Ishikawa (cell line): ENCODE measurements around the gene THAP6.

Source experiments
- CEBPB ChIP-seq: IDR thresholded peaks from 2 replicates; pipeline ENCODE4 v1.6.1; 2012
- CREB1 ChIP-seq: IDR thresholded peaks from 2 replicates; pipeline ENCODE4 v1.6.1; 2012; ENCODE audit warnings: low read depth
- EGR1 ChIP-seq: IDR thresholded peaks from 2 replicates; pipeline ENCODE4 v1.6.1; 2012
- EP300 ChIP-seq: IDR thresholded peaks from 2 replicates; pipeline ENCODE4 v1.6.1; 2012; ENCODE audit warnings: borderline replicate concordance
- RAD21 ChIP-seq: IDR thresholded peaks from 2 replicates; pipeline ENCODE4 v1.6.1; 2012; ENCODE audit warnings: low read depth
- TAF1 ChIP-seq: IDR thresholded peaks from 2 replicates; pipeline ENCODE4 v1.6.1; 2012; ENCODE audit warnings: low read depth, mild to moderate bottlenecking
- TCF12 ChIP-seq: IDR thresholded peaks from 2 replicates; pipeline ENCODE4 v1.6.1; 2012; ENCODE audit warnings: low read depth
- ZBTB7A ChIP-seq: IDR thresholded peaks from 2 replicates; pipeline ENCODE4 v1.6.1; 2012; ENCODE audit warnings: low read depth
- TF ChIP-seq, protein P1 (sequence below): IDR thresholded peaks from 2 replicates; pipeline ENCODE4 v1.6.1; 2012
- TF ChIP-seq, protein P2 (sequence below): IDR thresholded peaks from 2 replicates; pipeline ENCODE4 v1.6.1; 2012
- TF ChIP-seq, protein P3 (sequence below): IDR thresholded peaks from 2 replicates; pipeline ENCODE4 v1.6.1; 2012; ENCODE audit warnings: low read depth, mild to moderate bottlenecking

DNA sequence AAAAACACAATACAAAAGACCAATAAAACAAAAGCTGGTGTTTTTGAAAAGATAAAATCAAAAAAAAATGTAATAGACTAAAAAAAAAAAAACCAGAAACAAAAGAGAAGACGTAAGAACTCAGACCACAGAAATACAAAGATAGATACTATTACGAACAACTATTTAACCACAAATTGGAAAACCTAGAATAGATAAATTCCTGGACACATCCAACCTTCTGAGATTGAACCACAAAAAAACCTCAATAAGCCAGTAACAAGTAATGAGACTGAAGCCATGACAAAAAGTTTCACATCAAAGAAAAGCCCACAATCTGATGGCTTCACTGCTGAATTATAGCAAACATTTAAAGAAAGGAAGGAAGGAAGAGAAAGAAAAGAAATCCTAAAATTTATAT lies 16.2 kb upstream of the THAP6 start:
- TF ChIP-seq EGR1 (no peak), CEBPB (no peak), TCF12 (no peak), RAD21 (no peak), EP300 (no peak), TAF1 (no peak), CREB1 (no peak), ZBTB7A (no peak)
- TF ChIP-seq, protein P1, sequence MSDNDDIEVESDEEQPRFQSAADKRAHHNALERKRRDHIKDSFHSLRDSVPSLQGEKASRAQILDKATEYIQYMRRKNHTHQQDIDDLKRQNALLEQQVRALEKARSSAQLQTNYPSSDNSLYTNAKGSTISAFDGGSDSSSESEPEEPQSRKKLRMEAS: no peak
- TF ChIP-seq, protein P2, sequence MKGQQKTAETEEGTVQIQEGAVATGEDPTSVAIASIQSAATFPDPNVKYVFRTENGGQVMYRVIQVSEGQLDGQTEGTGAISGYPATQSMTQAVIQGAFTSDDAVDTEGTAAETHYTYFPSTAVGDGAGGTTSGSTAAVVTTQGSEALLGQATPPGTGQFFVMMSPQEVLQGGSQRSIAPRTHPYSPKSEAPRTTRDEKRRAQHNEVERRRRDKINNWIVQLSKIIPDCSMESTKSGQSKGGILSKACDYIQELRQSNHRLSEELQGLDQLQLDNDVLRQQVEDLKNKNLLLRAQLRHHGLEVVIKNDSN: no peak
- TF ChIP-seq, protein P3, sequence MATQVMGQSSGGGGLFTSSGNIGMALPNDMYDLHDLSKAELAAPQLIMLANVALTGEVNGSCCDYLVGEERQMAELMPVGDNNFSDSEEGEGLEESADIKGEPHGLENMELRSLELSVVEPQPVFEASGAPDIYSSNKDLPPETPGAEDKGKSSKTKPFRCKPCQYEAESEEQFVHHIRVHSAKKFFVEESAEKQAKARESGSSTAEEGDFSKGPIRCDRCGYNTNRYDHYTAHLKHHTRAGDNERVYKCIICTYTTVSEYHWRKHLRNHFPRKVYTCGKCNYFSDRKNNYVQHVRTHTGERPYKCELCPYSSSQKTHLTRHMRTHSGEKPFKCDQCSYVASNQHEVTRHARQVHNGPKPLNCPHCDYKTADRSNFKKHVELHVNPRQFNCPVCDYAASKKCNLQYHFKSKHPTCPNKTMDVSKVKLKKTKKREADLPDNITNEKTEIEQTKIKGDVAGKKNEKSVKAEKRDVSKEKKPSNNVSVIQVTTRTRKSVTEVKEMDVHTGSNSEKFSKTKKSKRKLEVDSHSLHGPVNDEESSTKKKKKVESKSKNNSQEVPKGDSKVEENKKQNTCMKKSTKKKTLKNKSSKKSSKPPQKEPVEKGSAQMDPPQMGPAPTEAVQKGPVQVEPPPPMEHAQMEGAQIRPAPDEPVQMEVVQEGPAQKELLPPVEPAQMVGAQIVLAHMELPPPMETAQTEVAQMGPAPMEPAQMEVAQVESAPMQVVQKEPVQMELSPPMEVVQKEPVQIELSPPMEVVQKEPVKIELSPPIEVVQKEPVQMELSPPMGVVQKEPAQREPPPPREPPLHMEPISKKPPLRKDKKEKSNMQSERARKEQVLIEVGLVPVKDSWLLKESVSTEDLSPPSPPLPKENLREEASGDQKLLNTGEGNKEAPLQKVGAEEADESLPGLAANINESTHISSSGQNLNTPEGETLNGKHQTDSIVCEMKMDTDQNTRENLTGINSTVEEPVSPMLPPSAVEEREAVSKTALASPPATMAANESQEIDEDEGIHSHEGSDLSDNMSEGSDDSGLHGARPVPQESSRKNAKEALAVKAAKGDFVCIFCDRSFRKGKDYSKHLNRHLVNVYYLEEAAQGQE: no peak
